OCI-LY7 (cell line): ENCODE data around the gene CSRNP3. TPM values are rescaled to one million over a fixed set of nuclear protein-coding genes. Genes with fewer than 3 reads are reported as not detected.
A peak's percentile ranks its signal among the peaks of the same experiment; 100 is the strongest.

Source experiments
- Bru-seq: library from RNA; stranded (reverse); fragments of 400-500 nt; gene quantifications from one replicate; lab custom pipeline; 2021; lab: Mats Ljungman, UMichigan
- BruChase-seq, 2 experiments: library from RNA; stranded (reverse); fragments of 400-500 nt; gene quantifications; one replicate each; lab custom pipeline; 2021; lab: Mats Ljungman, UMichigan
- BruUV-seq: library from RNA; stranded (reverse); fragments of 400-500 nt; replicated peaks from 2 replicates; lab custom pipeline; 2021; lab: Mats Ljungman, UMichigan
- CTCF ChIA-PET: fragments of 300-600 bp; sonication (Branson Sonifier 250); formaldehyde crosslinking; loops from one replicate; lab custom pipeline; 2022; ENCODE audit warnings: antibody characterized with exemption; ENCODE audit not compliant: unreplicated experiment; lab: Charles Lee
- POLR2A ChIA-PET: fragments of 300-600 bp; sonication (Branson Sonifier 250); formaldehyde crosslinking; loops from one replicate; lab custom pipeline; 2022; ENCODE audit warnings: antibody characterized with exemption; lab: Charles Lee
- DNase-seq: peaks from one replicate; pipeline ENCODE4 v3.0.0-alpha.2; 2015; ENCODE audit warnings: low spot score
- H2AFZ ChIP-seq: fragments of 200-600 bp; sonication (generic), shearing (Covaris generic); 2 replicates; pipeline ENCODE4 v1.6.1; 2014; ENCODE audit warnings: mild to moderate bottlenecking, antibody characterized with exemption, low read length, moderate library complexity
- H3K27ac ChIP-seq: fragments of 200-600 bp; sonication (generic); 2 replicates; pipeline ENCODE4 v1.5.1; 2014; ENCODE audit warnings: mixed run types, low read depth, mild to moderate bottlenecking, moderate library complexity, low read length, inconsistent platforms; ENCODE audit not compliant: poor library complexity, severe bottlenecking
- H3K36me3 ChIP-seq: fragments of 200-600 bp; sonication (generic); 2 replicates; pipeline ENCODE4 v1.6.1; 2014; ENCODE audit warnings: mild to moderate bottlenecking, antibody characterized with exemption, low read length, moderate library complexity, mixed read lengths; ENCODE audit not compliant: insufficient read depth
- H3K4me1 ChIP-seq: fragments of 200-600 bp; sonication (generic); 2 replicates; pipeline ENCODE4 v1.5.1; 2014; ENCODE audit warnings: mild to moderate bottlenecking, low read length; ENCODE audit not compliant: insufficient read depth, poor library complexity, severe bottlenecking
- H3K4me2 ChIP-seq: fragments of 200-600 bp; sonication (generic); 2 replicates; pipeline ENCODE4 v1.6.1; 2014; ENCODE audit warnings: mild to moderate bottlenecking, low read length
- H3K4me3 ChIP-seq: fragments of 200-600 bp; sonication (generic); 2 replicates; pipeline ENCODE4 v1.5.1; 2014; ENCODE audit warnings: mild to moderate bottlenecking, low read depth, low read length; ENCODE audit not compliant: poor library complexity, severe bottlenecking
- H3K79me2 ChIP-seq: fragments of 200-600 bp; sonication (generic); 2 replicates; pipeline ENCODE4 v1.6.1; 2016; ENCODE audit warnings: low read depth, mild to moderate bottlenecking, low read length, moderate library complexity, mixed read lengths; ENCODE audit not compliant: insufficient read depth
- H3K9me2 ChIP-seq: fragments of 200-600 bp; sonication (generic); 2 replicates; pipeline ENCODE4 v1.6.1; 2016; ENCODE audit warnings: mild to moderate bottlenecking, low read length, mixed read lengths; ENCODE audit not compliant: insufficient read depth
- H3K9me3 ChIP-seq: fragments of 200-600 bp; sonication (generic); 2 replicates; pipeline ENCODE4 v1.6.1; 2014; ENCODE audit warnings: mild to moderate bottlenecking, mixed run types, low read length, mixed read lengths
- H4K20me1 ChIP-seq: fragments of 200-600 bp; sonication (generic); 2 replicates; pipeline ENCODE4 v1.6.1; 2014; ENCODE audit warnings: mild to moderate bottlenecking, antibody characterized with exemption, low read length, moderate library complexity, mixed read lengths; ENCODE audit not compliant: insufficient read depth
- CTCF ChIP-seq: fragments of 200-600 bp; sonication (generic); conservative IDR thresholded peaks from 2 replicates; pipeline ENCODE4 v1.5.1; 2014; ENCODE audit warnings: mild to moderate bottlenecking, antibody characterized with exemption, low read length, moderate library complexity, mixed read lengths
- EZH2phosphoT487 ChIP-seq: fragments of 200-600 bp; sonication (generic); IDR thresholded peaks from 2 replicates; pipeline ENCODE4 v1.6.1; 2018; ENCODE audit warnings: low read depth, borderline replicate concordance, mild to moderate bottlenecking, mixed run types, antibody characterized with exemption, low read length, moderate library complexity, mixed read lengths
- intact Hi-C: fragments of 100-400 bp; cut with micrococcal nuclease; formaldehyde crosslinking; loops from one replicate; pipeline ENCODE4 v1.10.0; 2022; ENCODE audit not compliant: unreplicated experiment
- long read RNA-seq: library from polyadenylated mRNA; stranded (forward); transcript quantifications from one replicate; pipeline ENCODE4 v2.0.0, GENCODE V29; 2022
- total RNA-seq, 2 experiments: library from RNA; depleted of rRNA in 1 of 2; stranded (reverse); fragments of >200 nt in 1 of 2; shearing (Covaris generic) in 1 of 2; gene quantifications; 2 replicates each; pipeline ENCODE4 v1.2.3, GENCODE V29; 2014 to 2022

CSRNP3 gene
- total RNA-seq (2014; rRNA removed; shearing (Covaris generic)) (0.44 and 0.75 TPM in 2 replicates), total RNA-seq (2022) (1.3 and 1.4 TPM in 2 replicates), Bru-seq, nascent RNA (percentile 36 among the genes with signal in this experiment), BruChase-seq, experiment 1, labeled RNA remaining after a 6-hour chase (percentile 28 among the genes with signal in this experiment), BruChase-seq, experiment 2, labeled RNA remaining after a 2-hour chase (percentile 30 among the genes with signal in this experiment)
- long read RNA-seq = 0 reads

GRCh38 chr2:165469417-165469816, at the start of gene CSRNP3:
Gene CSRNP3, plus strand, starts transcription at chr2:165469698. Its CDS starts 125,368 bp downstream, at chr2:165595066.
- CTCF ChIA-PET = no interaction called here
- Histone ChIP-seq H3K79me2 (no peaks in the 10 kb centered on the region), H3K36me3 (no peaks in the 10 kb centered on the region), H3K4me1 (no peaks in the 10 kb centered on the region), H3K27ac (no peak within 1 kb of the TSS), H3K9me2 (no peaks in the 10 kb centered on the region), H3K4me2 (no peak within 1 kb of the TSS), H2AFZ (no peak within 1 kb of the TSS), H3K4me3 (no peak within 1 kb of the TSS), H3K9me3 (no peaks in the 10 kb centered on the region), H4K20me1 (no peaks in the 10 kb centered on the region)
- BruUV-seq = no TSS peak
- POLR2A ChIA-PET = interaction anchor here (0.9 to 1.4 kb wide), 2 partner anchors 9 to 102 kb away, joined by 3 read pairs; no protein-coding TSS in a partner anchor
- no peak for DNase-seq
- no peak for TF ChIP-seq CTCF
- TF ChIP-seq EZH2phosphoT487 = no peak
- intact Hi-C loops = no loop called here

- Histone ChIP-seq H3K9me2 (no peaks in the 10 kb centered on the region), H3K79me2 (no peaks in the 10 kb centered on the region), H3K4me1 (no peaks in the 10 kb centered on the region), H3K4me3 (no peak overlapping the region), H2AFZ (no peak overlapping the region), H4K20me1 (no peaks in the 10 kb centered on the region), H3K9me3 (no peaks in the 10 kb centered on the region), H3K27ac (no peak overlapping the region), H3K36me3 (no peaks in the 10 kb centered on the region), H3K4me2 (no peak overlapping the region)
- intact Hi-C loops = no loop called here
- no peak for DNase-seq
- ChIA-PET POLR2A (interaction anchor here (1.0 kb wide), 1 partner anchor 31 kb away, joined by 4 read pairs; no protein-coding TSS in a partner anchor), CTCF (no interaction called here)
- no peak for TF ChIP-seq EZH2phosphoT487
- TF ChIP-seq CTCF = no peak
- BruUV-seq = no TSS peak
Measured at GRCh38 chr2:165420231-165420630, 49.3 kb upstream of the CSRNP3 start.

- BruUV-seq = no TSS peak
- no peaks in the 10 kb centered on the region for H3K9me2 ChIP-seq
- no peak for DNase-seq
- ChIA-PET CTCF (no interaction called here), POLR2A (interaction anchor here (1.0 kb wide), 1 partner anchor 13 kb away, joined by 3 read pairs; no protein-coding TSS in a partner anchor)
- no peak overlapping the region for H3K4me3 ChIP-seq
- H4K20me1 ChIP-seq = no peaks in the 10 kb centered on the region
- no peaks in the 10 kb centered on the region for H3K4me1 ChIP-seq
- H2AFZ ChIP-seq = no peak overlapping the region
- H3K36me3 ChIP-seq = no peaks in the 10 kb centered on the region
- no peak overlapping the region for H3K4me2 ChIP-seq
- intact Hi-C loops = no loop called here
- H3K79me2 ChIP-seq = no peaks in the 10 kb centered on the region
- H3K27ac ChIP-seq = no peak overlapping the region
- H3K9me3 ChIP-seq = no peaks in the 10 kb centered on the region
- TF ChIP-seq CTCF (no peak), EZH2phosphoT487 (no peak)
Measured at GRCh38 chr2:165423081-165423480, 46.4 kb upstream of the CSRNP3 start.
